GM19351 (cell line): ENCODE data around the gene KLKB1.

Source experiments
- ATAC-seq: cut with Tn5 transposase; IDR thresholded peaks from one replicate; pipeline ENCODE4 v1.9.1; 2021; ENCODE audit warnings: mild to moderate bottlenecking, moderate library complexity; ENCODE audit not compliant: unreplicated experiment

Gene KLKB1

DNA sequence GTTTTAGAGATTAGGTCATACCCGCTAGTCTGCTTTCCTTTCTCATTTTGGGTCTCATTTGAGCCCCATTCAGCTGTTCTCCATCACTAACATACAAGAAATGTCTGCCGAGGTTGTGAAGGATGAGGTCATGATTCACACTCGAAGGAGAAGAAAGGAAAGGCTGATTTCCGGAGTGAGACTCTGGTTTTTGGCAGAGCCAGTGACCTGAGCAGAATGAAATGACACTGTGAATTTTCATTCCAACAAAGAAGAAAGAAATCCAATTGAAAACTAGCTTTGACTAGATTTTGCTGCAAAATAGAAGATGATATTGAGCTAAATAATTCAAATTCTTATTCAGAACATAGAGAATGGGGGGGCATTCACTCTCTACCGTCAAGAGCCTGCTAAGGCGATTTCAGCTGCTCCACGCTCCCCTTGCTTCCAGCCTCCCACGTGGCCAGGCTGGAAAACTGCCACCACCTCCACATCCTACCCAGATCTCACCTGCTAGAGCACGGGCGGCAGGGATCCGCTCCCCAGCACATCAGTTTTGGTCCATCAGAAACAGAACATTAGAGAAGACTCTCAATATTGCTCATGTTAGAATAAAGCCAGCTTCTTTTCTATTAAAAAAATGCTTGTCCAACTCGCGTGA lies 77.7 kb downstream of the KLKB1 start:
- ATAC-seq = no peak

DNA sequence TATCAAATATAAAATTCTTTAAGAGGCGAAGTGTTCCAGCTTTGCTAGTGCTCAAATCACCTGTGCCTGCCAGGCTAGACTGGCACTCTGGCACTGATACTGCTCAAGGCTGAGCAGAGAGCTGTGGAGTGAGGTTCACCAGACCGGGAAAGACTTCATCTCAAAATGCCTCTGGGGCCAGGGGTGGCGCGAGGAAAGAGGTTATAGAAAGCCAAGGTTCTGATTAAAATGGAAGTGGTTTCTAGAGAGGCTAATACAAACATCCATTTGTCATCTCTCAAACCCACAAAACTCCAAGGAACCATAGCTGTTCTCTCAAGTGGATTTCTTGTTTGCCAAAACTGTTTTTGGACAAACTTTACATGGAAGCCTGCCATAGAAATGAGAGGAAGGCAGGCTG lies 80.2 kb downstream of the KLKB1 start:
- no peak for ATAC-seq

DNA sequence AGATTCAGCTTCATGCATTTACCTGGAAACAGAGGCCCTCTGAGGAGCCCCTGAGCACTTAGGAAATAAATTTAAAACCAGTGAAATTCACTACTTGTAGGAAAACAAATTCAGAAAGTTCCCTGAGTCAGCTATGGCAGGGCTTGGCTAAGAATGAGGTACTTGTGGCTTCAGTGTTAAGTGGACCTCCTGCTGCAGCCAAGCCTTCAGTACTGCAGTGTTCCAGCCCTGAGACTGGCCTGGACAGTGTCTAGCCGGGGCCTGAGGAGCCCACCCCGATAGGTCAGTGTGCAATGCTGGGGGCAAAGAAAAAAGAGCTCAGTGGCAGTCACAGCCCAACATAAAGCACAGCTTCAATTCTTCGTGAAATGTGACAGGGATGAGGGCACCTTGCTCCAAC lies 80.6 kb downstream of the KLKB1 start:
- no peak for ATAC-seq
